ENCODE measurements around the gene CASZ1.

The CASZ1 gene

GRCh38 chr1:10665930-10666850 lies 130.3 kb downstream of the CASZ1 start:
- no peak for DNase-seq

- DNase-seq, result no peak
Observed at GRCh38 chr1:10665226-10665625, 131.2 kb downstream of the CASZ1 start.

GRCh38 chr1:10664251-10664650 lies 132.2 kb downstream of the CASZ1 start:
- no peak for DNase-seq

- no peak for DNase-seq
Observed at GRCh38 chr1:10663678-10664035, 132.8 kb downstream of the CASZ1 start.

- DNase-seq, result no peak
Observed at GRCh38 chr1:10662824-10663677, 133.4 kb downstream of the CASZ1 start.

- DNase-seq, result no peak
Observed at GRCh38 chr1:10662090-10662688, 134.3 kb downstream of the CASZ1 start.

GRCh38 chr1:10661453-10661852 lies 135.0 kb downstream of the CASZ1 start:
- DNase-seq, result no peak

GRCh38 chr1:10659646-10660540 lies 136.6 kb downstream of the CASZ1 start:
- no peak for DNase-seq

GRCh38 chr1:10659218-10659617 lies 137.2 kb downstream of the CASZ1 start:
- no peak for DNase-seq

- DNase-seq, result no peak
Observed at GRCh38 chr1:10658396-10659066, 137.9 kb downstream of the CASZ1 start.

- DNase-seq, result no peak
Observed at GRCh38 chr1:10657088-10657847, 139.2 kb downstream of the CASZ1 start.

GRCh38 chr1:10656431-10656830 lies 140.0 kb downstream of the CASZ1 start:
- DNase-seq, result no peak

GRCh38 chr1:10655002-10655401 lies 141.4 kb downstream of the CASZ1 start:
- no peak for DNase-seq

GRCh38 chr1:10653370-10654125 lies 142.9 kb downstream of the CASZ1 start:
- DNase-seq, result no peak

- no peak for DNase-seq
Observed at GRCh38 chr1:10652626-10653025, 143.8 kb downstream of the CASZ1 start.

- DNase-seq, result no peak
Observed at GRCh38 chr1:10651793-10652192, 144.7 kb downstream of the CASZ1 start.

- DNase-seq, result no peak
Observed at GRCh38 chr1:10651389-10651766, 145.1 kb downstream of the CASZ1 start.

GRCh38 chr1:10650556-10651388 lies 145.7 kb downstream of the CASZ1 start:
- no peak for DNase-seq

GRCh38 chr1:10649517-10650201 lies 146.8 kb downstream of the CASZ1 start:
- no peak for DNase-seq

All from CD4-positive, alpha-beta T cell treated with Interleukin-17A for 4 hours (primary cell).